ENCODE measurements around the gene CFAP61.
"Not testable (repeated sequence)": the region's sequence is repeated elsewhere in the genome, so short reads cannot be mapped to it uniquely, and the experiment has no call there.

The CFAP61 gene

DNA sequence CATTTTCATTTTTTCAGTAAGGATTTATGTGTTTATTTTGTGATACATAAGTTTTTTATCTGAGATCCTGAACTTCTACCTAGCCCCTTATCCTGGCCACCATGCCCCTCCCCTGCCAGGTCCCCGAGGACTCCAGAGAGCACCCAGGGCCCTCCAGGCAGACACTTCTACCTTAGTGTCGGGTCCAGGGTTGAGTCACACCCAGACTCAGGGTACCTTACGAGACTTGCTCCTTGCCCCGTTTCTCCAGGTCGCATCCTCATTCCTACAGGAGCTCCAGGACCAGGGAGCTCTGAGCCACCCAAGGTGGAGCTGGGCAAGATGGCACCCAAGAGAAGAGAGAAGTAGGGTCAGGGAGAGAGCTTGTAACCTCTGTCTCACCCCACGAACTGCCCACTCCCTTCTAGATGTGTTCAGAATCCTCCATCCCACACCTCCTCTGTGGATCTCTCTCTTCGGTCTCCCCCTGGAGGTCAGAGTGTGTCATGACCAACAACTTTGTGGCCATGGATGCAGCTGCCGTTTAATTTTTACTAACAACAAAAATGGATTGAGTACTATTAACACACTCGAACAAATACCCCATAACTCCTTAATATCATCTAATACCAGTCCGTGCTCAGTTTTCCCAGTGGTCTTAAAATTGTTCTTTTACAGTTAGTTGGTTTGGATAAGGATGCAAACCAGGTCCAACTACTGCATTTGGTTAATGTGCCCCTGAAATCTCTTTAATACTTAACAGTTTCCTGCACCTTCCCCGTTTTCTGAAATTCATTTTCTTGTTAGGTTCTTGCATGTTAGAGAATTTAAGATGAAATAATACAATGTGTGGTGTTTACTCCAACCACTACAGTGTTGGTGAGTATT lies 185.0 kb downstream of the CFAP61 start:
- no peak for DNase-seq (ENCODE audit: low read depth)

GRCh38 chr20:20241976-20242375 lies 189.6 kb downstream of the CFAP61 start:
- no peak for DNase-seq (ENCODE audit: low read depth)

- not testable (repeated sequence) for DNase-seq (ENCODE audit: low read depth)
These were observed 192.1 kb downstream of the CFAP61 start for GRCh38 chr20:20244384-20244783.

DNA sequence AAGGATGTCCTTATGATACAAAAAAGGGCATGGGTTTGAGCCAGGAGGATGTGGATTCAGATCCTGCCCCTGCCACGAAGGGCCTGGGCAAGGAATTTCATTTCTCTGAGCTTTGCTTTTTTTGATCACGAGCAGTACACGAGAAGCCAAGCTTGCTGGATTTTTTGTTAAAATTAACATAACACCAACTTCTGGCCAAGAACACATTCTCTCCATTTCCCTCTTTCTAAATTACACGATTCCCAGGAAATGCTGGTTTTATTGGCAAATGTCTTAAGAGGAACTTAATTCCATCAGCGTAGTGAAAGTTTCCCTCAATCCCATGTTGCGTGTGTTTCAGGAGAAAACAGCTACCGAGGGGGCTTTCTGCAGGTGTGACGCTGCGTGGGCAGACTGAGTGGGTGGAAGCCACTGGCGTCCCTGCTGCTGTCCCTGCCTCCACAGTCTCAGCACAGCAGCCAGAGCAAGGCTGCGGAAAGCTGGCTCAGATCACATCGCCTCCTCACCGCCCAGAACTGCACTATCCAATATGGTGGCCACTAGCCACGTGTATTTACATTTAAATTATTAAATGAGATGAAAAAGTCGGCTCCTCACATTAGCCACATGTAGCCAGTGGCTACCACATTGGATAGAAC lies 194.8 kb downstream of the CFAP61 start:
- DNase-seq (ENCODE audit: low read depth), result no peak

DNA sequence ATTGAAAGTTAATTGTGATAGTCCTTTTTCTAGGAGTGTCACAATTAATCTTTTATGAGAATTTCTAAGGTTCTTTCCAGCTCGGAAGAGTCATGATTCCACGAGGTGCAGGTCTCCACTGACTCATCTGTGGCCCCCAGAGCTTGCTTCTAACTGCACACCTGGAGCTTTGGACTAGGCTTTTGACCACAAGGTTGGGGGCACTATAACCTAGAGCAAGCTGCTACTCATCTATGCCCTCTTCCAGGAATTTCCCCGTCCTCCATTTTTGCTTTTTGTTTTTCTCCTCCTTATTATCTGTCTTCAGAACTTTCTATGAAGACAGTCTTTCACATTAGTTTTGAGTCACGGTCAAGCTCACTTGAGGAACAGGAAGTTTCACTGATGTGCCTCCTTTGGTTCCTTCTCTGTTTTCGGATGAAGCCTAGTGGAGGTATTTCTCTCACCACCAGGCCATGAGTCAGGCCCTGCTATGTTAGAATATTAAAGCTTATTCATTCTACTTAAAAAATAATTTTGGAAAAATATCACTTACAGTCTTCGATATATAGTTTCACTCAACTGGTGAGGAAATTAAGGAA lies 196.4 kb downstream of the CFAP61 start:
- DNase-seq (ENCODE audit: low read depth), result no peak

- DNase-seq (ENCODE audit: low read depth), result no peak
These were observed 199.0 kb downstream of the CFAP61 start for GRCh38 chr20:20251317-20251716.

DNA sequence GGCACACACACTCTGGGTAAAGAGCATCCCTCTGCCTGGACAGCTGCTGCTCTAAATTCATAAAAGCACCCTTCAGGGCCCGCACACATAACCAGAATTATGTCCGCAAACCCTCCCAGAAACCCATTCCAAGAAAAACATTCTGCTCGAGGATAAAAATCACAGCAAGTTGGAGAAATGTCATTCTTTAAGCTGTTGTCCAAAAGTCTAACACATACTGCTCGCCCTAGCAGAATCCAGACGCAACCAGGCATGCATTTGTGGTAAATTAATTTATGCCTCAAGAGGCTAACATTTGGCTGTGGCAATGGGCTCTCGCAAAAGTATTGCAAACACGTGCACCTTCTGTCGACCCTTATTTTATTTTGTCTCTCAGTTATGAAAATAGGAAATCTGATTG lies 199.5 kb downstream of the CFAP61 start:
- no peak for DNase-seq (ENCODE audit: low read depth)

GRCh38 chr20:20253039-20253743 lies 200.9 kb downstream of the CFAP61 start:
- no peak for DNase-seq (ENCODE audit: low read depth)

DNA sequence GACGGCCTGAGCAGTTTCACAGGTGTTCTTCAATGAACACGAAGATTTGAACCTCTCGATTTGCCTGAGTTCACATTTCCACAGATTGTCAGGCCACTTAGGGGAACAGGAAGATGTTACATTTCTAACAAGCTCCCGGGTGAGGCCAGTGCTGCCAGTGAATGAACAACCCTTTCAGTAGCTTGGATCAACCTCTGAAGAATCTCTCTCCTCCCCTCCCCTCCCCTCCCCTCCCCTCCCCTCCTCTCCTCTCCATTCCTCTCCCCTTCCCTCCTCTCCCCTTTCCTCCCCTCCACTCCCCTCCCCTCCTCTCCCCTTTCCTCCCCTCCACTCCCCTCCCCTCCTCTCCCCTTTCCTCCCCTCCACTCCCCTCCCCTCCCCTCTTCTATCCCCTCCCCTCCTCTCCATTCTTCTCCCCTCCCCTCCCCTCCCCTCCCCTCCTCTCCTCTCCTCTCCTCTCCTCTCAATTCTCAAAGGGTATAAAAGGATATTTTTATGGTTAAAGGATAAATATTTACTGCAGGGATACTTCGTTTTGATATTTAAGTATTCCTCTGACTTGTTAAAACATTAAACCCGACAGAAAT lies 201.5 kb downstream of the CFAP61 start:
- DNase-seq (ENCODE audit: low read depth), result no peak

DNA sequence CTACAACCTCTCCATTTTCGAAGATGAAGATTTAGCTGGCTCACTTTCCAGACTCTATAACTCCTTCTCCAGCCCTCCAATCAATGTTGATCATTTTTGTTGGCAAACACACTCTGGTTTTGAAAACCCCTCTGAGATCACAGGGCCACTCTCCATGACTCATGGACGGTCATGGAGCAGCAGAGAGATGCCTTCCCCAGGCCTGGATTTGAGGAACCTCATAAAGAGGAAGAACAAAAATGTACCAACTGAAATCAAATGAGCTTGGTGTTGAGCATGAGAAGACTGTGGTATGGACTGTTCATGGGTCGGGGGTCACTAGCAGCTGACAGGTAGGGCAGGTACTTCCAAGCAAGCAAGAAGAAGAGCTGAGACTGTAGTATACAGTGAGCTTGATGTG lies 202.8 kb downstream of the CFAP61 start:
- DNase-seq (ENCODE audit: low read depth), result no peak

- DNase-seq (ENCODE audit: low read depth), result no peak
These were observed 207.2 kb downstream of the CFAP61 start for GRCh38 chr20:20259533-20259932.

GRCh38 chr20:20261159-20261558 lies 208.8 kb downstream of the CFAP61 start:
- DNase-seq (ENCODE audit: low read depth), result no peak

DNA sequence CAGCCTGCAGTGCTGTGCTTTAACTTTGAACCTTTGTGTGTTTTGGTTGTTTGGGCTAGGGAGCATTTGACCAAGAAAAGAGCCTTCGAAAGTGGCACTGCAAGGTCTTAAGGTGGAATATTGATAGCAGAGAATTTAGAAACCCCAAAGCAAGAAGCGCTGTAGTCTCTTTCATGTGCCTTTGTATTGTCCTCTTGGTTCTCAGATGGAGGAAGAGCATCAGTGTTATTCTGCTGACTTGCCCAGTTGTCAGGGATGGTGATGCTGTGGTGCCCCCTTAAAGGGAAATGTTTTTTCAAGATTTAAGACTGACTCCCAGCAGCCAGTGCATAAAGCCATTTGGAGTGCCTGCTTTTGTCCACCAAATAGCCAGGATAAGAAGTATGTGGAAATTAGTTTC lies 212.9 kb downstream of the CFAP61 start:
- DNase-seq (ENCODE audit: low read depth), result no peak

- DNase-seq (ENCODE audit: low read depth), result no peak
These were observed 214.2 kb downstream of the CFAP61 start for GRCh38 chr20:20266552-20266951.

GRCh38 chr20:20267685-20268370 lies 215.5 kb downstream of the CFAP61 start:
- DNase-seq (ENCODE audit: low read depth), result no peak

DNA sequence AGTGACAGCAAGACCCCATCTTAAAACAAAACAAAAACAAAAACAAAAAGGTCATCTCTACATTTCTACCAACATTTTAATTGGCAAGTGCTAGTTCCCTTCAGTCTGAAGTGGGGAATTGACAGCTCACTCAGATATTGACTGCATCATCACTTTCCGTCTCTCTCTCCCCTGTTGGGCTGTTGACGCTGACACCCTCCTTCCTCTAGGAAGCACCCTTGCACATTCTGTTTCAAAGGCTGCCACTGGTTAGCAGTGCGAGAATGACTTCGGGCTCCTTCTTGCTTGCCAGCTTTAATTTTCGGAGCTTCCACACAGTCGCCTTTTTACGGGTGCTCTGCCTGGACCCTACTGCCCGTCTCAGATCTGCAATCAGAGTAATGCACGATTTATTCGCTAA lies 218.9 kb downstream of the CFAP61 start:
- DNase-seq (ENCODE audit: low read depth), result no peak

GRCh38 chr20:20272686-20273085 lies 220.4 kb downstream of the CFAP61 start:
- no peak for DNase-seq (ENCODE audit: low read depth)

DNA sequence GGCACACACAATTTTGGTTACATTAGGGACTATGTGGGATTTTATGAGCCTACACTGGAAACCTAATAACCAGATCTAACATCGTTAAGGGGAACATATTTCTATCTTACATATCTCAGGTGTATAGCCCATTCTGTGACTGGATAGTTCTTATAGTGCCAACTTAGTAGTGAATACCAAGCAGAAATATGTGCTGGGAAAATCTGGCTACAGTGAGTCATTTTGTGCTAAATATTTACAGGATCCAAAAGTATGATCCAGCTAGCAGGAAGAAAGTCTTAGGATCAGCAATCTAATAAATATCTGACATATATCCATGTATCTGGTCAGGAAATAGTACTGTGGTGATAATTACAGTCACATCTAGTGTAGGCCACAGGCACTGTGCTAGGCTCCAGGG lies 221.0 kb downstream of the CFAP61 start:
- no peak for DNase-seq (ENCODE audit: low read depth)

- no peak for DNase-seq (ENCODE audit: low read depth)
These were observed 222.5 kb downstream of the CFAP61 start for GRCh38 chr20:20274821-20275220.

DNA sequence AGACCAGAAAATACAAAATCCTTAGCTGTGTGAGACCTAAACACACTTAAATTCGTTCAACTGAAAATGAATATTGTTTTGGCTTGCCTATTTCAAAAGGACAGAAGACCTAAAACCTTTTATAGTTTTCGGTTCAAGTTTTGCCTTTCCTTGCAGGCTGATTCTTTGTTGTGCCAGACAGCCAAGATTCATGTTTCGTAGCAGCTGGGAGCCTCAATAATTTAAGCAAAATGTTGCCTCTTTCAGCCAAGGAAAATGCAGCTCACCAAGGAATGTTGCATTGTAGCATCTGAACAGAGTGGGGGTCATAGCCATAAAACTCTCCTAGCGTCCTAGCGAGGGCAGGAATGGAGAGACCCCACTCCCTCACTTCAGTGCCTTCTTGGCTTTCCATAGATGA lies 223.3 kb downstream of the CFAP61 start:
- DNase-seq (ENCODE audit: low read depth), result no peak

DNA sequence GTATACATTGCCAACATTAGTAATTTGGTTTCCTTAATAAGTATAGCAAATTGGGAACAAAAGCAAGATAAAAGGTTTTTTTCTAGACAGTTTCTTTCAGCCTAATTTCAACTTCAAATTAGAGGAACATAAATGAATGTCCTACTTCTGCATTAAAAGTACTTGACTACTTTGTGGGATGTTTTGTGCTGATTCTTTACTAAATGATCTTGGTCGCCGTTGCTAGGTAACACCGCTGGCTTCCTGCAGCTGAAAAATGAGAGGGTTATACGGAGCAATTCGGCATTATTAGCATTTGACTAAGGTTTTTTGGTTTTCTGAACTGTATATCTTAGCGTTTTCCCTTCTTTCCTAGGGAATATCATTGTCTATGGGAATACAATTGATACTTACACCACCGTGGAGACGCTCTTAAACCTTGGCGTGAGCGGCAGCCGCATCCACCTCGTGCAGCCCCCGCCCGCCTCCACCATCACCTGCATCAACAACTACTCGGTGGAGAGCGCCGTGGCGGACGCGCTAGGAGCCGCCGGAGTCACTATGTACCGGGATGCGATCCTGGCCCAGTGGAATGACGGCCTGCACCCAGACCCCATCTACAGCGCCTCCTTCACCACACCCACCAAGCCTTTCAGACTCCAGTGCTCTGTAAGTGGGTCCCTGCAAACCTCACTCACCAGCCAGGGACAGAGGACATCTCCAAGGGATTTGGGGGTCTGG lies 224.6 kb downstream of the CFAP61 start:
- no peak for DNase-seq (ENCODE audit: low read depth)
